Measurements from ENCODE around the gene FHL3. TPM values are rescaled to one million over a fixed set of nuclear protein-coding genes. Genes with fewer than 3 reads are reported as not detected.

Gene FHL3
- total RNA-seq, 2 experiments from 2014 or later, result 9.8 to 9.9 TPM

DNA sequence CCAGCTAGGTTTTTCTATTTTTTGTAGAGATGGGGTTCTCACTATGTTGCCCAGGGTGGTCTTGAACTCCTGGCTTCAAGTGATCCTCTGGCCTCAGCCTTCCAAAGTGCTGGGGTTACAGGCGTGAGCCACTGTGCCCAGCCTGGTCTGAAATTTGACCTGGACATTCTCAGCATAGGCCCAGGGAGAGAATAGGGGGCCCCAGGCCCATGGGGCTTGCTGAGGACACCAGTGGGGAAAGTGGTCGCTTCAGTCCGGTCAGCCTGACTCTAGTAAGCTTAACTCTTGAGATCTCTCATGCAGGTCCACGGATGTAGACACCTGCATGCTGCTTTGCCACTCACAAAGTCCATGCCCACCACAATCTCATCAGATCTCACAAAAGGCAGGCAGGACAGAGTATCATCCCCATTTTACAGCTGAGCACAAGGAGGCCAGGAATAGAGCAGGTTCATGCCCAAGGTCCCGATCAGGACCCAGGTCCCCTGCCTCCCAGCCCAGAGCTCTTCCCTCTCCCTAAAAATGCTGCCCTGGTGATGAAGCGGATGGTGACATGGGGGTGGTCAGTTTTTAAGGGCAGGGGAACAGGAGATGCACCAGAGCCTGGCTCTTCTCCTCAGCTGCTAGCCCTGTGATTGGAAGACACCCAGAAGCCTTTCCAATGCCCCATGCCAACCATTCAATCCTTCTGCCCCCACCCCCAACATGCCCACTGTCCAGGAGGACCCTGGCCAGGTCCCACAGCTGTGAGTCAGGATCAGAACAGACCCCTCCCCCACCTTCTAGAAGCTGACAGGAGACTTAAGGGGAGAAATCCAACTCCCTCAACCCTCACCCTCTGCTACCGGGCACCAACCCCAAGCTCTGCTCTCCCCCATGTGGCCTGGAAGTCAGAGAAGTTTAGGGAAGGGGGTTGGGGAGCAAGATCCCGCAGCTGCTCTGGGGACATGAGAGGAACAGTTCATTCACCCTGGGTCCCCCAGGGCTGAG lies 1.8 kb downstream of the FHL3 start:
- Mint-ChIP-seq H3K4me3 (peak overlapping the region; percentile 79), H3K27me3 (no peaks in the 10 kb centered on the region), H3K27ac (peak overlapping the region; percentile 78), H3K9me3 (no peaks in the 10 kb centered on the region), H3K4me1 (peaks cover 54% of the 10 kb centered on the region), H3K36me3 (ENCODE audit: low read depth) (peaks cover 7% of the 10 kb centered on the region)
- ChIA-PET CTCF (interaction anchor here (1.1 to 4.3 kb wide), 3 partner anchors 10 to 14 kb away, joined by 4 to 18 read pairs (median 4); partner anchors contain the start of gene SF3A3), POLR2A (no interaction called here)
- DNase-seq, result no peak

DNA sequence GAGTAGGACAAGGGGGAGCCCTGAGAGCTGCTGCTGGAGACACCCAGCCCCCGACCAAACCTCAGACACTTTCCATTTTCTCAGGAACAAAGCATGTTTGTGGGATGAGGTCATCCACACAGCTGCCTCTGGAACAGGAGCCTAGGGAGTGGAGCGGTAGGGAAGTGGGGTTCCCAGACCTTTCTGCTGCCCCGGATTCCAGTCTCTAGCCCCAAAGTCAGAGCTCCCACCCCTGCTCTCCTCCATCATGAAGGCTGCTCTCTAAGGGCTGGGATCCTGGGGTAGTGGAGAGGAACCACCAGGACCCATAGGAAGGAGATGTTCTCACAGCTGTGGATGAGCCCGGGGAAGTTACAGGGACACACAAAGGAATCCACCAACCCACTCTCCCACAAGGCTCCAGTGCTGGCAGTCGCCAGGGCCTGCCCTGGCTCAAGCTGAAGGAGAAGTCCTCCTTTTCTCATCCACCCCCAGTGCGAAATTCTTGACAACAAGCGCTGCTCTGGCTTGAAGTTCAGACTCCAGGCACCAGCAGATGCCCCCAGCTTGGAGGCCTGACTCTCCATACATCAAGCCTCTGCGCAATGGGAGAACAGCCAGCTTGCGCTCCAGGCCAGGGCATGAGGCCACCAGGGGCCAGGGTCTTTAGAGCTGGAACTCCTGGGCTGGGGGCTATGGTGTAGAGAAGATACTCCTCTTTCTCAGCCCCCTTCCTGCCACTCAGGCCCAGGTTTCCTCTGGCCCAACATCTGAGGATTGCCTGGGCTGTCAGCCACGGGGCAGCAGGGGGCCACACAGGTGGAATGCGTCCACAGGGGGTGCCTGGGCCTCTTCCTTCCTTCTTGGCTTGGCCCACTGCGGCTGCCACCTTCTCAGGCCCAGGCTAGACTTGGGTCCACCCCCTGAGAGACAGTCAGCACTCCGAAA lies 4.5 kb downstream of the FHL3 start:
- H3K36me3 Mint-ChIP-seq (ENCODE audit: low read depth), result peaks cover 7% of the 10 kb centered on the region
- H3K4me1 Mint-ChIP-seq, result peaks cover 52% of the 10 kb centered on the region
- H3K9me3 Mint-ChIP-seq, result no peaks in the 10 kb centered on the region
- CTCF ChIA-PET, result interaction anchor here (1.1 to 4.3 kb wide), 7 partner anchors 8 to 853 kb away, joined by 3 to 18 read pairs (median 6); partner anchors contain the start of gene SF3A3
- no peak overlapping the region for H3K4me3 Mint-ChIP-seq
- POLR2A ChIA-PET, result no interaction called here
- no peak for DNase-seq
- peak overlapping the region; percentile 78 for H3K27ac Mint-ChIP-seq
- no peaks in the 10 kb centered on the region for H3K27me3 Mint-ChIP-seq

DNA sequence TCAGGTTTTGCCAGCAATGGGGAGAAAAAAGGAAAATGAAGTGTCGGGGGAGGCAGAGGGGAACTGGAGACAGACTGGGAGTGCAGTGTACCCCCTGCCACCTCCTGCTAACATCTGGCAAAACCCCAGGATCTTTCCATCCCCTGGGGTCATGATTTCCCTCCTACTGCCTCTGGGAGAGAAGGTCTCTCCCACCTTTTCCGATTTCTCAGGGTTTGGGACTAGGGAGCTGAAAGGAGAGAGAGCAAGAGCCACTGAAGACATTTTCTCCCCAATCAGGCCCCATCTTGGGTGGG lies 5.1 kb downstream of the FHL3 start:
- ChIA-PET CTCF (interaction anchor here (1.1 to 4.3 kb wide), 7 partner anchors 9 to 854 kb away, joined by 3 to 18 read pairs (median 6); partner anchors contain the start of gene SF3A3), POLR2A (no interaction called here)
- Mint-ChIP-seq H3K4me1 (peaks cover 54% of the 10 kb centered on the region), H3K27ac (peak overlapping the region; percentile 78), H3K36me3 (ENCODE audit: low read depth) (peaks cover 10% of the 10 kb centered on the region), H3K9me3 (no peaks in the 10 kb centered on the region), H3K4me3 (no peak overlapping the region), H3K27me3 (no peaks in the 10 kb centered on the region)
- no peak for DNase-seq

DNA sequence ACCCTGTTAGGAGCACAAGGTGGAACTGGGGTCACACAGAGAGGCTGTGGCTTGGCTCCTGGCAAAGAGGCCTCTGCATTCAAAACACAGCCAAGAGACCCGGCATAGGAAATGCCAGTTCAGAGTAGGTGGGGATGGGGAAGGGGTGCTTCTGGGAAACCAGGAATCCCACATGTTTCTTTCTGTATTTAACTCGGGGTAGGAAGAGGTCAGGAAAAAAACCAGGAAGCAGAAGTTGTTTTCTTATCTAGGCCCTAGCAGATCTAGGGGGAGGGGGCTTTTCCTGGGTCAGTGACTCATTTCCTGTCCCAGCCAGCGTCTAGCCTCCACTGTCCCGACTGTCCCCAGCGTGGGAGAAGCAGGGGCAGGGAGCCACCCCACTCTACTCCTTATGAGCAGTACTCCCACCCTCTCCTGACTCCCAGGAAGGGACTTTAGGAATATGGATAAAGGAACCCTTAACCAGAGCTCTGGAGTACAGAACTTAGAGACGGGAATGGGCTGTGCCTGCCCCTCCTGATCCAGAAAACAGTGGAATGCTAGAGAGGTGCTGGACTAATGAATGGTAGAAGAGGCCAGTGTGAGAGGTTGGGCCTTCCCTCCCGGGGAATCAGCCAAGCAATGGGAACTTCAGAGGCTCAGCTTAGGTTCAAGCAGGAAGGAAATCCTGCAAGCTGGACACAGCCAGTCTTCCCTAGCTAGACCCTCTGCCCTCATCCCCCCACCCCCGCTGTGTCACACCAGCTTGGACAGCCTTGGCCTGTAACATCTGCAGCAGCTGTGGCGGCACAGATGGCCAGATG lies 5.7 kb downstream of the FHL3 start:
- H3K36me3 Mint-ChIP-seq (ENCODE audit: low read depth), result peaks cover 10% of the 10 kb centered on the region
- POLR2A ChIA-PET, result no interaction called here
- DNase-seq, result no peak
- no peaks in the 10 kb centered on the region for H3K9me3 Mint-ChIP-seq
- peak overlapping the region; percentile 30 for H3K4me3 Mint-ChIP-seq
- H3K27ac Mint-ChIP-seq, result peak overlapping the region; percentile 90
- peaks cover 58% of the 10 kb centered on the region for H3K4me1 Mint-ChIP-seq
- CTCF ChIA-PET, result interaction anchor here (1.1 to 4.3 kb wide), 5 partner anchors 9 to 855 kb away, joined by 3 to 18 read pairs (median 6); partner anchors contain the start of gene SF3A3
- no peaks in the 10 kb centered on the region for H3K27me3 Mint-ChIP-seq

DNA sequence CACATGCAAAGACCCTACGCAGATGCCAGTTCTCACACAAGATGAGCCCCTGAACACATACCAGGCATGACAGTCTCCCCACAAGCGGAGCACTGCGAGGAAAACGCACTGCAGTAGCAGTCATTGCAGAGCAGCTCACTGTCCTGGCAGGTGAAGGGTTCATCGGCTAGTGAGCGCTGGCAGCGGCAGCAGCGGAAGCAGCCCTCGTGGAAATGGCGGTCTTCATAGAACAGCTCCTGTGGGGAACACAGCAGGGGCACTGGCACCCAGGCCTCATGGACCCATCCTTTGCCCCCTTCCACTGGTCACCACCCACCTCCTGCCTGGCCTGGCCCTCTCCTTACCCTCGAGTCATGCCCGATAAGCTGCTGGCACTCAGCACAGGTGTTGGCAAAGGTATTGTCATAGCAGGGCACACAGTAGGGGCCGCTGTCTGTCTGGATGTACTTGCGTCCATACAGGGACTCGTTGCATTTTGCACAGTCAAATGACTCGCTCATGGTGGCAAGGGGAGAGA lies 6.3 kb downstream of the FHL3 start:
- Mint-ChIP-seq H3K9me3 (no peaks in the 10 kb centered on the region), H3K4me3 (no peak overlapping the region), H3K4me1 (peaks cover 54% of the 10 kb centered on the region), H3K27ac (peak overlapping the region; percentile 90), H3K27me3 (no peaks in the 10 kb centered on the region), H3K36me3 (ENCODE audit: low read depth) (peaks cover 6% of the 10 kb centered on the region)
- CTCF ChIA-PET, result interaction anchor here (4.3 kb wide), 1 partner anchor 8 kb away, joined by 18 read pairs; the partner anchor contains the start of gene SF3A3
- no peak for DNase-seq
- POLR2A ChIA-PET, result no interaction called here

DNA sequence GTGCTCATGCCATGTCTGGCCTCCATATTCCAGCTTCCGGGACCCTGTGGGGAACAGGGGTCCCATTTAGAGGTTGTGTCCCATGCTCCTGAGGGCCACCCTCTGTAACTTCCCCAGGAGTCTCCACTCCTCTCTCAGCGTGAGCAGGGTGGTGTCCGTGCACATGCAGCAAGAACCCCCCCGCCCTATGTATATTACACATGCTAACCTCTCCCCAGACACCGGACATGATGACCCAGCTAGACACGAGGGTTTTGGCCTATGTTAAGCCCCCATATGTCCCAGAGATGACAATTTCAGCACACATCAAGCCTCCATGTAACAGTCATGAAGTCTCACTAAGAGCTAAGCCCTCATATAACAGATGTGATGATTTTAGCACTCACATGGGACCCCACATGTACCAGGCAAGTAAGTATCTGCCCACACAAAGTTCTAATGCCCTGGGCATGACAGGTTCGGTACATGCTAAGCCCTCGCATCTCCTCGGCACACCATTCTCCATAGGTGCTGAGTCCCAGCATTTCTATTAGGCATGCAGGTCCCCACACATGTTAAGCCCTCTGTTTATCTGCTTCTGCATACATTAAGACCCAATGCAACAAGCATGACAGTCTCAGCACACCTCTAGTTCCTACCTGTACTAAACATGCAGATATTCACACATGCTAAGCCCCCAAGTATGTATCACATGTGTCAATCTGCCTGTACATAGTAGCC lies 7.1 kb downstream of the FHL3 start:
- H3K36me3 Mint-ChIP-seq (ENCODE audit: low read depth), result peaks cover 6% of the 10 kb centered on the region
- no peaks in the 10 kb centered on the region for H3K27me3 Mint-ChIP-seq
- peak overlapping the region; percentile 14 for H3K27ac Mint-ChIP-seq
- peaks cover 47% of the 10 kb centered on the region for H3K4me1 Mint-ChIP-seq
- no peak for DNase-seq
- ChIA-PET CTCF (no interaction called here), POLR2A (no interaction called here)
- H3K9me3 Mint-ChIP-seq, result no peaks in the 10 kb centered on the region
- H3K4me3 Mint-ChIP-seq, result no peak overlapping the region

DNA sequence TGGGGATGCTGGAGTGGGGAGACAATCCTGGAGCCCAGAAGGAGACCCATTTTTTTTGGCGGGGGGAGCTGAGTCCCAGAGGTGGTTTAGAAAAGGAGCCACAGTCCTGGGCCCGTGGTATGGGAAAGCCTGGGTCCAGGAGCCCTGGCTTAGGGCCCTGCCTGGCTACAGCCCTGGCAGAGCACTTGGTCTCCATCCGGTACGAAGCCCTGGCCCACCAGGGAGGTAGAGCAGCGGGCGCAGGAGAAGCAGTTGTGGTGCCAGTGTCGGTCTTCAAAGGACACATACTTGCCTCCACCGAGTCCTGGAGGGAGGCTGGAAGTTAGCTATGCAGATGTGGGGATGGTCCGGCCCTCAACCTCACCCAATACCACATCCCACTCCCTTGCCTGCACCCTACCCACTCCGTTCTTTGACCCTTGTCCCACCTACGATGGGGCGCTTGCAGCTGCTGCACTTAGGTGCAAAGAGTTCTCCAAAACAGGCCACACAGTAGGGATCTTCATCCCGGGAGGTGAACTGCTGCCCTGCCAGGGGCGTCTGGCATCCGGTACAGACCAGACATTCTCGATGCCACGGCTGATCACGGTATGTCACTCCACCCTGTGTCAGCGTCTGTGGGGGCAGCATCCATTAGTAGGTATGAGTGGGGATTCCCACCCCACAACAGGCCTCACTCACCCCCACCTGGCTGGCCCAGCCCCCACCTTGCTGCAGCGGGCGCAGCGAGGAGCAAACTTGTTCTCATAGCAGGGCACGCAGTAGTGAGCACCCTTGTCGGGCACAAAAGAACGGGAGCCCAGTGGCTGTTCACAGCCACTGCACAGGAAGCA lies 7.8 kb downstream of the FHL3 start:
- ChIA-PET CTCF (no interaction called here), POLR2A (no interaction called here)
- peaks cover 46% of the 10 kb centered on the region for H3K4me1 Mint-ChIP-seq
- H3K27me3 Mint-ChIP-seq, result no peaks in the 10 kb centered on the region
- H3K36me3 Mint-ChIP-seq (ENCODE audit: low read depth), result peaks cover 6% of the 10 kb centered on the region
- peak overlapping the region; percentile 13 for H3K27ac Mint-ChIP-seq
- no peaks in the 10 kb centered on the region for H3K9me3 Mint-ChIP-seq
- no peak for DNase-seq
- no peak overlapping the region for H3K4me3 Mint-ChIP-seq

DNA sequence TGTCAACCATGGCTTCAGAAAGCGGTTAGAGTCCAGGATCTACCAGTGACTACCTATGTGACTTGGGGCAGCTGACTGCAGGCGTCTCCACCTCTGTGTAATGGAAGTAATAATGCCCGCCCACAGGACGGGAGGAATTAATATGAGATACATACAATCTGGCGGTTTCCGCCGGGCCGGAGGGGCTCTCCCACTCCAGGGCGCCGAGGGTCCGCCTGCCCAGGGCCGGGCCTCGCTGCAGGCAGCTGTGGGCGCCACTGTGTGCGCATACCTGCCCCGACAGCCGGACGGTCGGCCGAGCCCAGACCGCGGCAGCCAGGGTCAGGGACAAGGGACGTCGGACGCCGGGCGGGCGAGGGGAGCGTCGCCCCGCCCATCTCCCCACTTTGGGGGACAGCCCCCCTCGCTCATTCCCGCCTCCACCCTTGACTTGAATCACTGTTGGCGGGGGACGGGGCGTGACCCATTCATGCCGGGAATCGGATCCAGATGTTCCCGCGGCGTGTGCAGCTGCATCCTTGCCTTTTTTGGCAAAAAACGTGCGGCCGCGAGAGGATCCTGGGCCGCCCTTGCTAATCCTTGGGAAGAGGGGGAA lies 9.5 kb downstream of the FHL3 start:
- H3K4me3 Mint-ChIP-seq, result peak overlapping the region; percentile 44
- ChIA-PET POLR2A (no interaction called here), CTCF (interaction anchor here (0.6 to 1.4 kb wide), 2 partner anchors 27 to 65 kb away, joined by 3 read pairs; no protein-coding TSS in a partner anchor)
- peak overlapping the region; percentile 89 for H3K27ac Mint-ChIP-seq
- H3K36me3 Mint-ChIP-seq (ENCODE audit: low read depth), result peaks cover 6% of the 10 kb centered on the region
- no peaks in the 10 kb centered on the region for H3K9me3 Mint-ChIP-seq
- DNase-seq, result no peak
- peaks cover 39% of the 10 kb centered on the region for H3K4me1 Mint-ChIP-seq
- H3K27me3 Mint-ChIP-seq, result no peaks in the 10 kb centered on the region

DNA sequence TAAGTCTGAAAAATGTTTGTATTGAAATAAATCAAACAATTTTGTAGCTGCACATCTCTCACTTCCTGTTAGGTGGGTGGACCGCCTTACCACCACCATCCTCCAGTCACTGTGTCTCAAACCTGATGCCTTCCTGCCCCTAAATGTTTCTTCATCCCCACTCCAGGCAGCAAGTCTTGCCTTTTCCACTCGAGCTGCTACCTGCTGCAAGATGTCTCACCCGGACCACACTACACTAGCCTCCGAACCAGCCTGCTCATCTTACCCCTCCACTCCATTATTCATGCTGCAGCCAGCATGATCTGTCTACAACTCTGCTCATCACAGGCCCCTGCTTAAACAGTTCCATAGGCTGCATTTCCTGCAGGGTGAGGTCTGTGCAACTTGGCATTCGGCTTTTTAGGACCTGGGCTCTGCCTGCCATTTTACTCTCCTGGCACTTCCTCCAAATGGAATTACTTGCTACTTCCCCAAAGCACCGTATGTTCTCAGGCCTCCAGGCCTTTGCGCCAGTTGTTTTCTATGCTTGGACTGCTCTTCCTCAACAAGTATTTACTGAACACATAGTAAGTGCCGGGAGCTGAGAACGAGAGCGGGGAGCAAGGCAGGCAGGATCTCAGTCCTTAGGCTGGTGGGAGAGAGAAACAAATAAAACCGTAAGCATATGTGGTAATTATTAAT lies 10.3 kb downstream of the FHL3 start:
- CTCF ChIA-PET, result interaction anchor here (1.4 to 2.4 kb wide), 2 partner anchors 15 to 64 kb away, joined by 3 to 7 read pairs; no protein-coding TSS in a partner anchor
- H3K4me1 Mint-ChIP-seq, result peaks cover 37% of the 10 kb centered on the region
- no peaks in the 10 kb centered on the region for H3K27me3 Mint-ChIP-seq
- peaks cover 6% of the 10 kb centered on the region for H3K36me3 Mint-ChIP-seq (ENCODE audit: low read depth)
- POLR2A ChIA-PET, result no interaction called here
- H3K27ac Mint-ChIP-seq, result peak overlapping the region; percentile 89
- DNase-seq, result no peak
- H3K9me3 Mint-ChIP-seq, result no peaks in the 10 kb centered on the region
- peak overlapping the region; percentile 26 for H3K4me3 Mint-ChIP-seq

DNA sequence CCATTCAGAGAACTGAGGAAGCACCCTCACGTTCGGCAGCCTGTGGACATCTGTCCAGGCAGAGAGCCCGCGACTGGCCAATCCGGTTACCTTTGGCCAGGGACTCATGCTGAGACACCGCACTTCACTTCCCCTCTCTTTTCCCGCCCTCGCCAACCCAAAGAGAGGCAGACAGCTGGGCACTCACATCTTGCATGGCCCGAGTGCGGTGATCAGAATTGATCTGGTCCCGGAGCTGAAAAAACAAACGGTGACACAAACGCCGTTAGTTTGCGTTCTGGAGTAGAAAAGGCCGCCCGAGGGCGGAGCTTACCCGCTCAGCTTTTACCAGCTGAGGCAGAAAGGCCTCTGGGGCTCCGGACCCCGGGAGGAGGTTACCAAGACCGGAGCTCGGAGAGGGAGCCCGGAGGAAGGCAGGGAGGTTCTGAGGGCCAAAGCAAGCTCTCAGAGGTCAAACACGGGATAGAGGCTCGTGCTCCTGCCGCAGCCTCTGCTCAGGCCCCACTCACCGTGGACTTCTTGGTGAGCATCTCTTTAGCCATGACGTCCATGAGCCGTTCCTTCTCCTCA lies 15.9 kb downstream of the FHL3 start:
- H3K9me3 Mint-ChIP-seq, result no peaks in the 10 kb centered on the region
- H3K4me1 Mint-ChIP-seq, result peaks cover 26% of the 10 kb centered on the region
- H3K27me3 Mint-ChIP-seq, result no peaks in the 10 kb centered on the region
- H3K36me3 Mint-ChIP-seq (ENCODE audit: low read depth), result peaks cover 22% of the 10 kb centered on the region
- ChIA-PET CTCF (interaction anchor here (0.7 to 2.7 kb wide), 7 partner anchors 10 to 127 kb away, joined by 3 to 26 read pairs (median 4); partner anchors contain the start of gene INPP5B), POLR2A (interaction anchor here (0.6 kb wide), 1 partner anchor 113 kb away, joined by 3 read pairs; no protein-coding TSS in a partner anchor)
- peak overlapping the region; percentile 94 for H3K4me3 Mint-ChIP-seq
- H3K27ac Mint-ChIP-seq, result peak overlapping the region; percentile 94
- peak; percentile 61 for DNase-seq

Data from activated CD4-positive, alpha-beta T cell treated with anti-CD3 and anti-CD28 coated beads, Interleukin-2, amount 10 ng/mL, durations not matched to agents 7 days and 5 days (primary cell).